Endodermal cell (in vitro differentiated cells): ENCODE measurements around the gene GRPEL2. TPM values are rescaled to one million over a fixed set of nuclear protein-coding genes. Genes with fewer than 3 reads are reported as not detected.

Source experiments
- DNase-seq: peaks from one replicate; pipeline ENCODE4 v3.0.0-alpha.2; 2017
- H3K27ac ChIP-seq: 2 replicates; pipeline ENCODE4 v1.5.1; 2013; ENCODE audit warnings: mild to moderate bottlenecking, low read depth, low read length, moderate library complexity
- H3K27me3 ChIP-seq: 2 replicates; pipeline ENCODE4 v1.6.1; 2013; ENCODE audit warnings: mild to moderate bottlenecking, low read length, moderate library complexity; ENCODE audit not compliant: insufficient read depth, control insufficient read depth, poor library complexity, severe bottlenecking
- H3K36me3 ChIP-seq: 2 replicates; pipeline ENCODE4 v1.7.0; 2013; ENCODE audit warnings: mild to moderate bottlenecking, low read length, moderate library complexity; ENCODE audit not compliant: control insufficient read depth, insufficient read depth
- H3K4me1 ChIP-seq: one replicate; pipeline ENCODE4 v1.7.0; 2013; ENCODE audit warnings: low read length; ENCODE audit not compliant: control insufficient read depth, insufficient read depth
- H3K4me3 ChIP-seq: 2 replicates; pipeline ENCODE4 v1.5.1; 2013; ENCODE audit warnings: mild to moderate bottlenecking, low read length, moderate library complexity
- H3K9ac ChIP-seq: 2 replicates; pipeline ENCODE4 v1.6.1; 2013; ENCODE audit warnings: mild to moderate bottlenecking, low read length, moderate library complexity; ENCODE audit not compliant: poor library complexity, severe bottlenecking; ENCODE audit errors: extremely low read depth
- H3K9me3 ChIP-seq: 2 replicates; pipeline ENCODE4 v1.6.1; 2013; ENCODE audit warnings: mild to moderate bottlenecking, low read length, moderate library complexity; ENCODE audit not compliant: control insufficient read depth
- H3K27ac Mint-ChIP-seq: 2 replicates; pipeline ENCODE4 v1.8.0; 2020; ENCODE audit warnings: mixed read lengths
- H3K27me3 Mint-ChIP-seq: 2 replicates; pipeline ENCODE4 v1.8.0; 2021; ENCODE audit warnings: mild to moderate bottlenecking, mixed read lengths; ENCODE audit not compliant: insufficient read depth
- H3K36me3 Mint-ChIP-seq: 2 replicates; pipeline ENCODE4 v1.8.0; 2020; ENCODE audit warnings: low read depth, mixed read lengths
- H3K4me1 Mint-ChIP-seq: 2 replicates; pipeline ENCODE4 v1.8.0; 2020; ENCODE audit warnings: mixed read lengths
- H3K4me3 Mint-ChIP-seq: 2 replicates; pipeline ENCODE4 v1.8.0; 2020; ENCODE audit warnings: mild to moderate bottlenecking, moderate library complexity, mixed read lengths
- H3K9me3 Mint-ChIP-seq: 2 replicates; pipeline ENCODE4 v1.8.0; 2020; ENCODE audit warnings: mild to moderate bottlenecking, mixed read lengths
- CTCF ChIP-seq: fragments of 200-600 bp; sonication (generic); conservative IDR thresholded peaks from 2 replicates; pipeline ENCODE4 v1.5.0; 2021; ENCODE audit warnings: antibody characterized with exemption, mild to moderate bottlenecking
- WGBS, 2 experiments: methylation state at CpG; one replicate each; pipeline versions ENCODE4 v1.1.5 to v1.1.7; 2013; ENCODE audit warnings: missing lambda C conversion rate in 2 of 2, mixed read lengths in 1 of 2; ENCODE audit not compliant: insufficient coverage in 1 of 2, insufficient read length in 1 of 2; 5-methylcytosine and 5-hydroxymethylcytosine counted together
- total RNA-seq, 2 donors: library from RNA; stranded (reverse); fragmentation: NEBNext Ultra II Directional in 1 of 2; extraction: Animal tissue kit (Norgen Biotek cat#: 25700) in 1 of 2; gene quantifications; 2 replicates in 1 of 2; 3 replicates in 1 of 2; pipeline ENCODE4 v1.2.1, GENCODE V29; 2021

The GRPEL2 gene
- total RNA-seq, 2 donors from 2014 or later = 26.2 to 31.6 TPM

GRCh38 chr5:149364719-149365118 lies 19.4 kb downstream of the GRPEL2 start:
- H3K27ac Mint-ChIP-seq = no peak overlapping the region
- Histone ChIP-seq H3K9me3 (no peaks in the 10 kb centered on the region), H3K4me3 (no peak overlapping the region), H3K4me1 (no peaks in the 10 kb centered on the region), H3K36me3 (no peaks in the 10 kb centered on the region), H3K9ac (no peak overlapping the region), H3K27ac (no peak overlapping the region), H3K27me3 (peaks cover 13% of the 10 kb centered on the region)
- WGBS, 2 experiments = 88% methylated on average over 2 of the region's 2 CpGs
- H3K36me3 Mint-ChIP-seq = no peaks in the 10 kb centered on the region
- peak; percentile 28 for DNase-seq
- H3K27me3 Mint-ChIP-seq = peaks cover 2% of the 10 kb centered on the region
- no peaks in the 10 kb centered on the region for H3K9me3 Mint-ChIP-seq
- TF ChIP-seq CTCF = no peak
- H3K4me3 Mint-ChIP-seq = no peak overlapping the region
- H3K4me1 Mint-ChIP-seq = no peaks in the 10 kb centered on the region

GRCh38 chr5:149365418-149365817 lies 20.1 kb downstream of the GRPEL2 start:
- Mint-ChIP-seq H3K4me3 (no peak overlapping the region), H3K9me3 (no peaks in the 10 kb centered on the region), H3K36me3 (no peaks in the 10 kb centered on the region), H3K27me3 (no peaks in the 10 kb centered on the region), H3K27ac (no peak overlapping the region), H3K4me1 (no peaks in the 10 kb centered on the region)
- Histone ChIP-seq H3K4me3 (no peak overlapping the region), H3K9me3 (no peaks in the 10 kb centered on the region), H3K27me3 (peaks cover 6% of the 10 kb centered on the region), H3K36me3 (no peaks in the 10 kb centered on the region), H3K9ac (no peak overlapping the region), H3K27ac (no peak overlapping the region), H3K4me1 (no peaks in the 10 kb centered on the region)
- no peak for TF ChIP-seq CTCF
- WGBS, 2 experiments = 86 to 93% methylated on average over 4 to 6 of the region's 6 CpGs
- DNase-seq = peak; percentile 22

- 89 to 100% methylated on average over 1 of the region's 1 CpG for WGBS, 2 experiments
- Mint-ChIP-seq H3K4me3 (no peak overlapping the region), H3K27me3 (no peaks in the 10 kb centered on the region), H3K9me3 (no peaks in the 10 kb centered on the region), H3K4me1 (peaks cover 1% of the 10 kb centered on the region), H3K36me3 (no peaks in the 10 kb centered on the region), H3K27ac (no peak overlapping the region)
- Histone ChIP-seq H3K27ac (no peak overlapping the region), H3K4me3 (no peak overlapping the region), H3K27me3 (no peaks in the 10 kb centered on the region), H3K36me3 (no peaks in the 10 kb centered on the region), H3K4me1 (no peaks in the 10 kb centered on the region), H3K9me3 (no peaks in the 10 kb centered on the region), H3K9ac (no peak overlapping the region)
- DNase-seq = peak; percentile 22
- TF ChIP-seq CTCF = no peak
Observed at GRCh38 chr5:149366169-149366729, 20.9 kb downstream of the GRPEL2 start.
